Kidney epithelial cell (primary cell): ENCODE results near the gene SMIM28. TPM values are rescaled to one million over a fixed set of nuclear protein-coding genes. Genes with fewer than 3 reads are reported as not detected.

Experiments
- DNase-seq: peaks from one replicate; pipeline ENCODE4 v3.0.0-alpha.2; 2010; ENCODE audit warnings: low read depth
- H3K27me3 ChIP-seq: 2 replicates; pipeline ENCODE4 v1.6.0; 2011; ENCODE audit warnings: low read length; ENCODE audit not compliant: control insufficient read depth, insufficient read depth
- H3K36me3 ChIP-seq: 2 replicates; pipeline ENCODE4 v1.5.1; 2011; ENCODE audit warnings: low read length; ENCODE audit not compliant: control insufficient read depth, insufficient read depth
- H3K4me3 ChIP-seq: 2 replicates; pipeline ENCODE4 v1.5.1; 2011; ENCODE audit warnings: low read depth, mild to moderate bottlenecking, control low read depth, low read length
- CTCF ChIP-seq: IDR thresholded peaks from 2 replicates; pipeline ENCODE4 v1.5.1; 2011; ENCODE audit warnings: mild to moderate bottlenecking, moderate library complexity, low read length, control low read depth, inconsistent platforms; ENCODE audit not compliant: insufficient read depth, poor library complexity, severe bottlenecking
- total RNA-seq: library from RNA; depleted of rRNA; stranded (reverse); fragments of >200 nt; gene quantifications from 2 replicates; pipeline ENCODE4 v1.2.3, GENCODE V29; 2015

SMIM28 gene
- total RNA-seq, 1 donor from 2014 or later, result not detected

GRCh38 chr6:138400326-138400725 is 22.6 kb downstream of the SMIM28 start:
- DNase-seq, result no peak
- H3K27me3 ChIP-seq, result no peaks in the 10 kb centered on the region
- TF ChIP-seq CTCF, result no peak
- H3K36me3 ChIP-seq, result no peaks in the 10 kb centered on the region
- H3K4me3 ChIP-seq, result no peak overlapping the region

GRCh38 chr6:138401960-138402837 is 24.5 kb downstream of the SMIM28 start:
- Histone ChIP-seq H3K36me3 (no peaks in the 10 kb centered on the region), H3K27me3 (no peaks in the 10 kb centered on the region), H3K4me3 (no peak overlapping the region)
- DNase-seq, result no peak
- TF ChIP-seq CTCF, result no peak

GRCh38 chr6:138402838-138403187 is 25.1 kb downstream of the SMIM28 start:
- H3K27me3 ChIP-seq, result no peaks in the 10 kb centered on the region
- DNase-seq, result no peak
- H3K36me3 ChIP-seq, result peaks cover 1% of the 10 kb centered on the region
- no peak for TF ChIP-seq CTCF
- H3K4me3 ChIP-seq, result no peak overlapping the region

GRCh38 chr6:138403324-138403800 is 25.7 kb downstream of the SMIM28 start:
- Histone ChIP-seq H3K27me3 (no peaks in the 10 kb centered on the region), H3K36me3 (peaks cover 1% of the 10 kb centered on the region), H3K4me3 (peak overlapping the region; percentile 59)
- TF ChIP-seq CTCF, result peak; percentile 47
- no peak for DNase-seq

- peak; percentile 59 for DNase-seq
Measured at GRCh38 chr6:138403801-138404665, 26.3 kb downstream of the SMIM28 start, which contains the start of gene HEBP2. Gene HEBP2 (plus strand): TSS chr6:138404223. CDS start chr6:138404496, 273 bp downstream.

More at GRCh38 chr6:138403801-138404665, 26.3 kb downstream of the SMIM28 start, which contains the start of gene HEBP2:
- Histone ChIP-seq H3K4me3 (peak within 1 kb of the TSS; percentile 59), H3K36me3 (peaks cover 1% of the 10 kb centered on the region), H3K27me3 (no peaks in the 10 kb centered on the region)
- peak; percentile 32 for TF ChIP-seq CTCF
